HG03159 (cell line): ENCODE results near the gene TFG.

ENCODE experiments used
- ATAC-seq: cut with Tn5 transposase; IDR thresholded peaks from one replicate; pipeline ENCODE4 v1.9.1; 2021; ENCODE audit warnings: mild to moderate bottlenecking, moderate library complexity; ENCODE audit not compliant: unreplicated experiment

The TFG gene

GRCh38 chr3:100783619-100784018, 74.3 kb downstream of the TFG start:
- ATAC-seq = no peak

GRCh38 chr3:100789579-100789978, 80.3 kb downstream of the TFG start:
- no peak for ATAC-seq

GRCh38 chr3:100796556-100796955, 87.3 kb downstream of the TFG start:
- no peak for ATAC-seq

- ATAC-seq = no peak
Observed at GRCh38 chr3:100798012-100798411, 88.7 kb downstream of the TFG start.
